GM21723 (cell line): ENCODE results near the gene PHF21A.
"Not testable (repeated sequence)": the region's sequence is repeated elsewhere in the genome, so short reads cannot be mapped to it uniquely, and the experiment has no call there.

Experiments
- ATAC-seq: cut with Tn5 transposase; IDR thresholded peaks from one replicate; pipeline ENCODE4 v1.9.1; 2021; ENCODE audit warnings: mild to moderate bottlenecking, moderate library complexity; ENCODE audit not compliant: unreplicated experiment

PHF21A gene

DNA sequence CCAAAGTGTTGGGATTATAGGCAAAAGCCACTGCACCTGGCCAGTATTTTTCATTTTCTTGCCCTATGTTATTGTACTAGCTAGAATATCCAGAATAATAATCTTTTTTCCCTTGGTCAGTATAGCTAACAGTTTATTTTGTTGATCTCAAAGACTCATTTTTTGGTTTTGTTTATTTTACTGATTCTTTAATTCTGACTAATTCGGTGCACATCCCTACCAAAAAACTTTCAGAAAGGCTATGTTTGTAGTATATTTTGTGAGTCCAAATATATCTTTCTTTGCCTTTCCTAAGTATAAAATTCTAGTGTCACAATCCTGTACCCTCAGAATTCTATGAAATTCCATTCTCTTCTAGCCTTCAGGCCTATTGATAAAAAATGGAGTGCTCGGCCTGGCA lies 84.3 kb downstream of the PHF21A start:
- ATAC-seq: no peak

DNA sequence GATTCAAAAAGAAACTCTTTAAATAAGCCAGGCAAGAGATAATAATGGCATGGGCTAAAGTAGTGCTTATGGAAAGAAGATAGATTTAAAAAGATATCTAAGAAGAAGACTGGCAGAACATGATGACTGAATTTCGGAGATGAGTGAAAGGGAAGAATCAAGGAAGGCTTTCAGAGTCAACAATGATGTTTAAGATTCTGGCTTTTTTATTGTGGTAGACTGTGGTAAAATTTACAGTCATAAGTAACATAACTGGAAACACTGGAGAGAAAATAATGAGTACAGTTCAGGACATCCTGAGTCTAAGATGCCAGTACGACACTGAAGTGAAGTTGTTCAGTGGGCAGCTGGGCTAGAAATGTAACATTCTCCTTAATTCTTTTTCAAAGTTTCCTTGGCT lies 85.2 kb downstream of the PHF21A start:
- ATAC-seq: no peak

DNA sequence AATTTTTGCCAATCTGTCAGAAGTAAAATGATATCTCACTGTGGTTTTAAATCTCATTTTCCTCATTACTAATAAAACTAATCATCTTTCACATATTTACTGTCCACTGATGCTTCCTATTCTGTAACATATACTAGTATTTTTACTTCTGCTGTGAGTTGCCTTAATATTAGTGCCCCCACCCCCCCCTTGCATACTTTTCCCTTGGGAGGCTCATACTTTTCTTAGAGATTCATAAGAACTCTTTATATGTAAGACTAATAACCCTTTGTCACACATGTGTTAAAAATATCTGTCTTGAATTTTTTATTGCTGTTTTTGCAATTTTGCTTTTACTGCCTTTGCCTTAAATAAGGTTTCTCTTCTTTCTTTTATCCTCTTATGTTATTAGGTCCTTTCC lies 87.2 kb downstream of the PHF21A start:
- no peak for ATAC-seq

DNA sequence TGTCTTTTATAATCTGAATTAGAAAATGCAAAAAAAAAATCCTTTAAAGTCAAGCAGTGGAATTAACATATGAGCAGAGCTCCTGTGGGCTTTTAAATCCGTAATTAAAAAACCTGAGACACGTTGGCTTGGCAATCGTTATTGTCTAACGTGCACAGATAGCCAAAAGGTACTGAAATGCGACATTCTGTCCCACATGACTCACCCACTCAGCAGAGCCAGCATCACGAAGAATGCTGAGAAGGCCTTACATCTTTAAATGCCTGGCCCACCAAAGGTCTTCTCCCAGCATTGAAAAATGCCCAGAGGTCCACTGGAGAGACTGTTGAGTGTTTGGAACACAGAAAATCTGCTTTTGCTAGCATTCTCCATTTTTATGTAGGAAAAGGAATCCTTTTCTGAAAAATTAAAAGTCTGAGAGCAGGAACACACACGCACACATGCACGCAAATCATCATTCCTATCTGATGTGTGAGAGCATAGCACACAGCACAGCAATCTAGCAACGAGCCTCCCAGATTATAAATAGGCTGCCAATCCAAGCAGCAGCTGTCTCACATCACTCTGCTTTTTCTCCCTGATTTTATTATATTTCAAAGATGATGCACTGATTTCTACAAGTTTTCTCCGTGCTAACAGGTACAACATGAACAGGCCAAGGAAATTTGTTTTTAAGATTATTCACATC lies 94.5 kb downstream of the PHF21A start:
- ATAC-seq: no peak

GRCh38 chr11:46020084-46020599 lies 101.1 kb downstream of the PHF21A start:
- ATAC-seq: no peak

DNA sequence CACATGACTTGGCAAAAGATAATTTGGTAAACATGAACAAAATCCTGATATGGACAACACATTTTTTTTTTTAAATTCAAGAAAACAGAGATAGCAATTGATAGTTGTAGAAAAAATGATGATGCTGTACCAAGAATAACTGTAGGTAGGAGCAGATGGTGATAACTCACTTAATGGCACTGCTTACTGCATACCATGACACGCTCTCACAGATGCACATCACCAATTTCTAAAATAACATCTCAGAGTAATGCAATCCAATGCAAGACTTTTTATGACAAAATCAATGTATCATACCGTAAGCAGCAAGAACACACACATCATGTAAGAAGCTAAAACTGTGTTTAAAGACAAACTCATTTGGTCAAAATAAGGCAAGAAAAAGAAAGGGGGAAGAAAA lies 102.6 kb downstream of the PHF21A start:
- no peak for ATAC-seq

- ATAC-seq: no peak
Observed at GRCh38 chr11:46017341-46017740, 103.9 kb downstream of the PHF21A start.

DNA sequence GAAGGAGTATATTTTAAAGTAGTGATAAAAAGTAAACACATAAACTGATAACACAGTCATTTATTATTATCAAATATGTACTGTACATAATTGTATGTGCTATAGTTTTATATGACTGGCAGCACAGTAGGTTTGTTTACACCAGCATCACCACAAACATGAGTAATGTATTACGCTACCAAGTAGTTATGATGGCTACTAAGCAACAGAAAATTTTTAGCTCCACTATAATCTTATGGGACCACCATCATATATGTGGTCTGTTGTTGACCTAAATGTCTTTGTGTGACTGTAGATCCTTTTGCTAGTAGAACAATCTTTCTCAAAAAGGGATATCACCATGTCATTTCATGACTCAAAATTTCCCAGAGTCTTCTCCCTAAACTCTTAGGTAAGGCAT lies 105.3 kb downstream of the PHF21A start:
- ATAC-seq: no peak

DNA sequence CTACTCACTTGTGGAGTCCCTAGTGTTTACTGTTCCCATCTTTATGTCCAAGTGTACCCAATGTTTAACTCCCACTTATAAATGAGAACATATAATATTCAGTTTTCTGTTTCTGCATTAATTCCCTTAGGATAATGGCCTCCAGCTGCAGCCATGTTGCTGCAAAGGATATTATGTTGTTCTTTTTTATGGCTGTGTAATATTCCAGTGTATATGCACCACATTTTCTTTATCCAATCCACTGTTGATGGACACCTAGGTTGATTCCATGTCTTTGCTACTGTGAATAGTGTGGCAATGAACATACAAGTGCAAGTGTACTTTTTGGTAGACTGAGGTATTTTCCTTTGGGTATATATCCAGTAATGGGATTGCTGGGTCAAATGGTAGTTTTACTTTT lies 107.1 kb downstream of the PHF21A start:
- ATAC-seq: not testable (repeated sequence)

DNA sequence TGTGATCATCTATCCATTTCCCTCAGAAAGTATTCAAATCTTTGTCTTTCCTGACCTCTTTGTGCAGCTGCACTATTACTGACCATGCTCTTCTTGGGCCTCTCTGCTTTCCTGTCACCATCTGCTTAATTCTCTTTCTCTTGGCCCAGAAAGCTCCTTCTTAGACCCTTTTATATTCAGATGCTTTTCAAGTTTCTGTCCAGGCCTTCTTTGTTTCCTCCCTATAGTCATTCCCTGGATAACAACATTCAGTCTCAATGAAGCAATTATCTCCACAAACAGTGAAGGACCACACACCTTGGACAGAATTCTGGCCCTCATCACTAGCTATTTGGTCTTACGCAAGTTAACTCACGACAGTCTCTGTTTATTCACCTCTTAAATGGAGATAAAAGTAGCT lies 109.1 kb downstream of the PHF21A start:
- no peak for ATAC-seq

DNA sequence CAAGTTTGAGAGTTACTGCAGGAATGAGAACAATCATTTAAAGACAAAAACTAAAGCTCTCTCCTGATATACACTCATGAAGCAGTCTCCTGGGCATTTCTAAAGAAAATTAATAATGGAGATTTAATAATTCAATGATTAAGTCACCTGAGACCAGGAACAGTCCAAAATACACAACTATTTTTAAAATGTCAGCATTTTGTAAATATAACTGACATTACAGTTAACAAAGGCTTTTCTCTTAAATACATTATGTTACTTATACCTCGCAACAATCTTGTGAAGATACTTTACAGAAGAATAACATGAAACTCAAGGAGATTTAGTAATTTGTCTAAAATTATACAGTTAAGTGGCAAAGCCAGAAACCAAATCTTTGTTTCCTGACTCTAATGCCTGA lies 111.2 kb downstream of the PHF21A start:
- no peak for ATAC-seq

GRCh38 chr11:46009647-46010046 lies 111.6 kb downstream of the PHF21A start:
- no peak for ATAC-seq

GRCh38 chr11:46006418-46007070 lies 114.7 kb downstream of the PHF21A start:
- no peak for ATAC-seq

GRCh38 chr11:46003572-46003971 lies 117.7 kb downstream of the PHF21A start:
- no peak for ATAC-seq

- no peak for ATAC-seq
Observed at GRCh38 chr11:46002189-46002588, 119.1 kb downstream of the PHF21A start.

GRCh38 chr11:46001448-46001914 lies 119.8 kb downstream of the PHF21A start:
- ATAC-seq: no peak

DNA sequence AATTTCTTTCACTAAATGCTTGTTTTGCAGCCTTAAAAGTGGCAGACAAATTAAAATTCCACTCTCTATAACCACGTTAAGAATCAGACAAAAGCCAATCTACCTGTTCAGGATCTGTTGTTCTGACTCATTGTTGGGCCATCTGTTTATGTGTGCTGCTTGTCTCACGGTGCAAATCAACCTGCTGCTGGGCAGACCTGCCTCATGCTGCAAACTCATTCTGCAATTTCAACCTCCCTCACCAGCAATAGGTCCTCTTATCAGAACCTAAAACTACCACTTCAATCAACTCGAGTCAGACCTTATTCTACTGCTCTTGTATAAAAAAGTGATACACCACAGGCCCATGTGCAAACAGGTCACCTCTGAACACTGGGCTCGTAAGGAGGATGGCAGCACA lies 123.7 kb downstream of the PHF21A start:
- ATAC-seq: no peak

DNA sequence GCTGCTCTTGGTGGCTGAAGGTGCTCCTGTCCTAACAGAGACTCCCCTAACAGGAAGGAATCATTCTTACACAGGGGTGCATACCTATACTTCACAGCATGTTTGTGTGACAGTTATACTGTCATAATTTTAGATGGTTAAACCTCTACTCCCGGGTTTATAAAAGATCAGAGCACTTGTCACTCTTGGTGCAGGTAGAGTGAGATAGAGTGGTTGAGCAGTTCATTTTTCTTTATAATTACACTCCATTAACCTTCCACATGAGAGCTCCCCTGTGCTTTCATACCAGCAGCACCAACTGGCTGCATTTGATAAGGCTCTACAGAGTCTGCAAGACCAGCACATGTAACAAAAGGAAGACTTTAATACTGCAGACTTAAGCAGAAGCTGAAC lies 125.9 kb downstream of the PHF21A start:
- ATAC-seq: no peak

DNA sequence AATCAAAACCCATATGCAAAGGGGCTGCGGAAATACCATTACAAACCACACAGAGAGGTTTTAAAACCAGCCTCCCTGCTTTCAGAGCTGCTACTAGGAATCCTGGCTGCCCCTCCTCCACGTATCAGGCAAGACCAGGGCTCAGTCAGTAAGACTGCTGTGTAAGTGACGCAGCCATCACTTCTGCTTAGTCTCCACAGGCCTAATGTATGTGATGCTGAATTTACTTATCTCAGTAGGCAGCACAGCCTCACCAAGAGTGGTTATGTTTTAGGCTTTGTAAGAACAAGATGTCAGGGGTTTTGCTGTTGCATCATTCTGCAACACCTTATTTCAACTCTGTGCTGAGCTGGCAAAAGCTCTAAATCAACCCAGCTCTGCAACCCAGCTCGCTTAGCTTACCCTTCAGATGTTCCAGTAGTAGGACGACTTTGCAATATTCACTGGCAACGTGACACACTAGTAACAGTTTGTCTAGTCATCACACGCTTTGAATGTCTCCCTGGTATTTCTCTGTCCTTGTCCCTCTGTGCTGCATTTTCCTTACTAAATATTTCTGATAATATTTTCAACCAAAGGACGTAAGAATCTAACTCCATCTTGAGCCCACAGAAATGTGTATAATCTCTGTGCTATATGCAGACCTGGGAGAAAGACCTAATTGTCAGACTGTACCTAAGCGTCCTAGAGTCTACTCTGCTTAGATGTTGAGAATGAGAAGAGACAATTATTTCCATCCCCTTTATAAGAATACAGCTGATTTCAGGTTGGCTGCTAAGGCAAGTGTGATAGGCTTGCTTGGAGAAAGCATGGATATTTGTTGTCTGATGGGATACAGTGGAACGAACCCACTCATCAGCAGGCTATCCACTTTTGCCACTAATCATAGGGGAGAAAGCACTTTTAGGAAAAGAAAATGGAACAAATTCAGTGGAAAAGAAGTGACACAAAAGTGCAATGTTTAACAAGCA lies 126.6 kb downstream of the PHF21A start:
- ATAC-seq: no peak

GRCh38 chr11:45993531-45994001 lies 127.7 kb downstream of the PHF21A start:
- no peak for ATAC-seq

DNA sequence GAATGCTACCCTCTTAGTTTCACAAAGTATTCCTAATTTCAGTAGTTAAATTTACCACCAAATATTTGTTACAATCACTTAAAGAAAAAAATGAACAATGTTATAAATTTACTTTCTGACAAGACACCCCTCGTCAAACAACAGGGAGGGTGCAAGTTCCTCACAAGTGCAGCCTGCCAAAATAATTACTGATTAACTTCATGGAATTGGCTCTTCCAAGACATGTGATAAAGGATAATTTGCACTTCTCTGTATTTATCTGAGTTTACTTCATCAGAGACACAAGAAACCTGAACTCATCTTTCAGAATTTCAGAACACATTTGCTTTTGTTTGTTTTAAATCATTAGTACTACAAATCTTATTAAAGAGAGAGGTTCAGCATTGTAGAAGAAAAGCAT lies 132.3 kb downstream of the PHF21A start:
- no peak for ATAC-seq
